ENCODE results near the gene CCDC184.

GRCh38 chr12:48169011-48169410 is 14.4 kb upstream of the CCDC184 start:
- TF ChIP-seq EZH2phosphoT487 (IDR thresholded peaks at IDR 0.05; ENCODE audit: low read depth, severe bottlenecking, unreplicated experiment) = no peak
- TF ChIP-seq CTCF (IDR thresholded peaks at IDR 0.05; ENCODE audit: poor library complexity) = no peak
